ENCODE data around the gene GAS5. TPM values are rescaled to one million over a fixed set of nuclear protein-coding genes. Genes with fewer than 3 reads are reported as not detected.

GAS5 gene
- total RNA-seq, 1 experiment from 2014 or later = 798 TPM

DNA sequence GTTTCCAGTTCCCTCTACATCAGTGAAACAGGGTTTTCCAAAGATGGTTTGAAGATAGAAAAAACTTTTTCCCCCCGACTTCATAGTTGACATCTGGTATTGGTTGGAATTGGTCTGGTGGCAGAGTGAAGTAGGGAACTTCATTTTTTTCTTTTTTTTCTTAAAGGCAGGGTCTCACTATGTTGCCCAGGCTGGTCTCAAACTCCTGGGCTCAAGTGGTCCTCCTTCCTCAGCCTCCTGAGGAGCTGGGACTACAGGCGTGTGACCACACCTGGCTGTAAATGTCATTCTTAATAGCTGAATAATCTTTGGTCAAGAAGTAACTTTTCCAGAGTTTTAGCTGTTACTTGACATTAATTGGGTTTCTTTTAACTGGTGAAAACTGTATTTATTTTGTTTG, 22.1 kb upstream of the GAS5 start:
- ATAC-seq (no peak), DNase-seq (ENCODE audit: low read depth, low spot score) (no peak)
- Histone ChIP-seq H3K4me2 (ENCODE audit: low read length) (no peak overlapping the region), H2AFZ (ENCODE audit: low read depth, low read length, poor library complexity, severe bottlenecking) (no peak overlapping the region), H3K4me1 (ENCODE audit: control insufficient read depth in 1 of 2, insufficient read depth in 2 of 2, low read length in 2 of 2) (no peaks in the 10 kb centered on the region), H3K4me3 (replicated peaks in 1 of 2; ENCODE audit: low read depth in 1 of 2, low read length in 2 of 2) (no peak overlapping the region), H3K9ac (ENCODE audit: low read length) (no peak overlapping the region), H3K9me3 (ENCODE audit: control insufficient read depth in 1 of 2, insufficient read depth in 1 of 2, low read depth in 1 of 2, low read length in 2 of 2) (no peaks in the 10 kb centered on the region), H3K27me3 (ENCODE audit: insufficient read depth, low read length) (no peaks in the 10 kb centered on the region), H3K27ac (ENCODE audit: low read depth, low read length) (no peak overlapping the region), H3K79me2 (ENCODE audit: insufficient read depth, low read length) (no peaks in the 10 kb centered on the region), H4K20me1 (ENCODE audit: insufficient read depth) (no peaks in the 10 kb centered on the region), H3K9me2 (ENCODE audit: insufficient read depth) (no peaks in the 10 kb centered on the region), H3K36me3 (ENCODE audit: control insufficient read depth in 1 of 2, insufficient read depth in 2 of 2, low read length in 2 of 2) (peaks cover 2 to 11% of the 10 kb centered on the region in 2 experiments; a peak in 2 of 4 replicates)
- intact Hi-C loops (cut with micrococcal nuclease) = loop anchor here (5.0 kb wide), 1 partner anchor 52 kb away; no protein-coding TSS in a partner anchor
- RAD21 ChIA-PET (ENCODE audit: low non-redundant PET in 1 of 2, low total read pairs in 2 of 2, uncharacterized antibody in 2 of 2, unreplicated experiment in 2 of 2) = no interaction called here
- no TSS peak for BruUV-seq (replicated peaks)
- no peak for TF ChIP-seq ZFX (IDR thresholded peaks at IDR 0.05)
- TF ChIP-seq FOSL1 (IDR thresholded peaks at IDR 0.05; ENCODE audit: low read depth) = no peak
- TF ChIP-seq JUND (IDR thresholded peaks at IDR 0.05) = no peak
- no peak for TF ChIP-seq YY1 (IDR thresholded peaks at IDR 0.05; ENCODE audit: extremely low read depth, insufficient replicate concordance, low read depth, low read length)
- TF ChIP-seq CEBPB (IDR thresholded peaks at IDR 0.05; ENCODE audit: low read depth) = no peak
- TF ChIP-seq POLR2AphosphoS5 (IDR thresholded peaks at IDR 0.05; ENCODE audit: low read depth, low read length) = no peak
- TF ChIP-seq, protein P1, sequence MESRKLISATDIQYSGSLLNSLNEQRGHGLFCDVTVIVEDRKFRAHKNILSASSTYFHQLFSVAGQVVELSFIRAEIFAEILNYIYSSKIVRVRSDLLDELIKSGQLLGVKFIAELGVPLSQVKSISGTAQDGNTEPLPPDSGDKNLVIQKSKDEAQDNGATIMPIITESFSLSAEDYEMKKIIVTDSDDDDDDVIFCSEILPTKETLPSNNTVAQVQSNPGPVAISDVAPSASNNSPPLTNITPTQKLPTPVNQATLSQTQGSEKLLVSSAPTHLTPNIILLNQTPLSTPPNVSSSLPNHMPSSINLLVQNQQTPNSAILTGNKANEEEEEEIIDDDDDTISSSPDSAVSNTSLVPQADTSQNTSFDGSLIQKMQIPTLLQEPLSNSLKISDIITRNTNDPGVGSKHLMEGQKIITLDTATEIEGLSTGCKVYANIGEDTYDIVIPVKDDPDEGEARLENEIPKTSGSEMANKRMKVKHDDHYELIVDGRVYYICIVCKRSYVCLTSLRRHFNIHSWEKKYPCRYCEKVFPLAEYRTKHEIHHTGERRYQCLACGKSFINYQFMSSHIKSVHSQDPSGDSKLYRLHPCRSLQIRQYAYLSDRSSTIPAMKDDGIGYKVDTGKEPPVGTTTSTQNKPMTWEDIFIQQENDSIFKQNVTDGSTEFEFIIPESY (IDR thresholded peaks at IDR 0.05; ENCODE audit: extremely low read depth, insufficient replicate concordance, low read length) = no peak
- TF ChIP-seq, protein P2, sequence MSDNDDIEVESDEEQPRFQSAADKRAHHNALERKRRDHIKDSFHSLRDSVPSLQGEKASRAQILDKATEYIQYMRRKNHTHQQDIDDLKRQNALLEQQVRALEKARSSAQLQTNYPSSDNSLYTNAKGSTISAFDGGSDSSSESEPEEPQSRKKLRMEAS (IDR thresholded peaks at IDR 0.05) = no peak
- no peak for TF ChIP-seq SP1 (IDR thresholded peaks at IDR 0.05; ENCODE audit: low read depth)
- no peak for TF ChIP-seq EZH2phosphoT487 (IDR thresholded peaks at IDR 0.05; ENCODE audit: borderline replicate concordance)
- TF ChIP-seq CBX3 (IDR thresholded peaks at IDR 0.05; ENCODE audit: low read depth) = no peak
- TF ChIP-seq, protein P3, sequence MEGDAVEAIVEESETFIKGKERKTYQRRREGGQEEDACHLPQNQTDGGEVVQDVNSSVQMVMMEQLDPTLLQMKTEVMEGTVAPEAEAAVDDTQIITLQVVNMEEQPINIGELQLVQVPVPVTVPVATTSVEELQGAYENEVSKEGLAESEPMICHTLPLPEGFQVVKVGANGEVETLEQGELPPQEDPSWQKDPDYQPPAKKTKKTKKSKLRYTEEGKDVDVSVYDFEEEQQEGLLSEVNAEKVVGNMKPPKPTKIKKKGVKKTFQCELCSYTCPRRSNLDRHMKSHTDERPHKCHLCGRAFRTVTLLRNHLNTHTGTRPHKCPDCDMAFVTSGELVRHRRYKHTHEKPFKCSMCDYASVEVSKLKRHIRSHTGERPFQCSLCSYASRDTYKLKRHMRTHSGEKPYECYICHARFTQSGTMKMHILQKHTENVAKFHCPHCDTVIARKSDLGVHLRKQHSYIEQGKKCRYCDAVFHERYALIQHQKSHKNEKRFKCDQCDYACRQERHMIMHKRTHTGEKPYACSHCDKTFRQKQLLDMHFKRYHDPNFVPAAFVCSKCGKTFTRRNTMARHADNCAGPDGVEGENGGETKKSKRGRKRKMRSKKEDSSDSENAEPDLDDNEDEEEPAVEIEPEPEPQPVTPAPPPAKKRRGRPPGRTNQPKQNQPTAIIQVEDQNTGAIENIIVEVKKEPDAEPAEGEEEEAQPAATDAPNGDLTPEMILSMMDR (IDR thresholded peaks at IDR 0.05 in 2 of 3, conservative IDR thresholded peaks at IDR 0.05 in 1 of 3; ENCODE audit: borderline replicate concordance in 1 of 3, insufficient read depth in 1 of 3, low read depth in 2 of 3, low read length in 2 of 3) = no peak
- TF ChIP-seq TCF7L2 (IDR thresholded peaks at IDR 0.05; ENCODE audit: borderline replicate concordance, extremely low read depth, insufficient read depth, insufficient read length) = no peak
- TF ChIP-seq EGR1 (IDR thresholded peaks at IDR 0.05; ENCODE audit: low read depth) = no peak
- no peak for TF ChIP-seq EZH2 (IDR thresholded peaks at IDR 0.05)
- no peak for TF ChIP-seq SRF (IDR thresholded peaks at IDR 0.05; ENCODE audit: low read depth)
- no peak for TF ChIP-seq RAD21 (IDR thresholded peaks at IDR 0.05; ENCODE audit: low read depth)
- no peak for TF ChIP-seq SIN3A (IDR thresholded peaks at IDR 0.05; ENCODE audit: low read depth)
- no peak for TF ChIP-seq ELF1 (IDR thresholded peaks at IDR 0.05; ENCODE audit: borderline replicate concordance, low read depth)
- TF ChIP-seq, protein P4, sequence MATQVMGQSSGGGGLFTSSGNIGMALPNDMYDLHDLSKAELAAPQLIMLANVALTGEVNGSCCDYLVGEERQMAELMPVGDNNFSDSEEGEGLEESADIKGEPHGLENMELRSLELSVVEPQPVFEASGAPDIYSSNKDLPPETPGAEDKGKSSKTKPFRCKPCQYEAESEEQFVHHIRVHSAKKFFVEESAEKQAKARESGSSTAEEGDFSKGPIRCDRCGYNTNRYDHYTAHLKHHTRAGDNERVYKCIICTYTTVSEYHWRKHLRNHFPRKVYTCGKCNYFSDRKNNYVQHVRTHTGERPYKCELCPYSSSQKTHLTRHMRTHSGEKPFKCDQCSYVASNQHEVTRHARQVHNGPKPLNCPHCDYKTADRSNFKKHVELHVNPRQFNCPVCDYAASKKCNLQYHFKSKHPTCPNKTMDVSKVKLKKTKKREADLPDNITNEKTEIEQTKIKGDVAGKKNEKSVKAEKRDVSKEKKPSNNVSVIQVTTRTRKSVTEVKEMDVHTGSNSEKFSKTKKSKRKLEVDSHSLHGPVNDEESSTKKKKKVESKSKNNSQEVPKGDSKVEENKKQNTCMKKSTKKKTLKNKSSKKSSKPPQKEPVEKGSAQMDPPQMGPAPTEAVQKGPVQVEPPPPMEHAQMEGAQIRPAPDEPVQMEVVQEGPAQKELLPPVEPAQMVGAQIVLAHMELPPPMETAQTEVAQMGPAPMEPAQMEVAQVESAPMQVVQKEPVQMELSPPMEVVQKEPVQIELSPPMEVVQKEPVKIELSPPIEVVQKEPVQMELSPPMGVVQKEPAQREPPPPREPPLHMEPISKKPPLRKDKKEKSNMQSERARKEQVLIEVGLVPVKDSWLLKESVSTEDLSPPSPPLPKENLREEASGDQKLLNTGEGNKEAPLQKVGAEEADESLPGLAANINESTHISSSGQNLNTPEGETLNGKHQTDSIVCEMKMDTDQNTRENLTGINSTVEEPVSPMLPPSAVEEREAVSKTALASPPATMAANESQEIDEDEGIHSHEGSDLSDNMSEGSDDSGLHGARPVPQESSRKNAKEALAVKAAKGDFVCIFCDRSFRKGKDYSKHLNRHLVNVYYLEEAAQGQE (IDR thresholded peaks at IDR 0.05; ENCODE audit: low read depth) = no peak
- POLR2A ChIA-PET = interaction anchor here (1.9 kb wide), 1 partner anchor 22 kb away, joined by 8 read pairs; the partner anchor contains the start of genes GAS5 and ZBTB37
- CTCF ChIA-PET = no interaction called here

All from HCT116 (cell line).